Measurements from ENCODE around the gene THADA.

The THADA gene

DNA sequence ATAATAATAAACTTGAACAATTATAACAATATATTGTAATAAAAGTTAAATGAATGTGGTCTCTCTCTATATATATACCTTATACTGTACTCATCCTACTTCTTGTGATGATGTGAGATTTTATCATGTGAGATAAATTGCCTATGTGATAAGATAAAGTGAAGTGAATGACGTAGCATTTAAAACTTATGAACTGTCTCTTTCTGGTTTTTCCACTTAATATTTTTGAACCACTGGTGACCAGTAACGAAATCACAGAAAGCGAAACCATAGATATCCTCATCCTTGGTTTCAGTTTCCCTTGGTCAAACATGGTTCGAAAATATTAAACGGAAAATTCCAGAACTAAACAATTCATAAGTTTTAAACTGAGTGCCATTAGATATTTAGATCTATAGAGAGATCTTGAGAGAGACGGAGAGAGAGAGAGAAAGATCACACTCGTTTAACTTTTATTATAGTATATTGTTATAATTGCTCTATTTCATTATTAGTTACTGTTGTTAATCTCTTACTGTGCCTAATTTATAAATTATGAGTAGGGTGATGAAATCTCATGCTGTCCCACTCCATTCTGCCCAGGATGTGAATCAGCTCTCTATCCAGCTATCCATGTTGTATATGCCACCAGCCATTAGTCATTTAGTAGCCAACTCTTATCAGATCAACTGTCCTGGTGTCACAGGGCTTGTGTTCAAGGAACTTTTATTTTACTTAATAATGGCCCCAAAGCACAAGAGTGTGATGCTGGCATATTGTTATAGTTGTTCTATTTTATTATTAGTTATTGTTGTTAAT lies 156.8 kb downstream of the THADA start:
- no peak for DNase-seq

DNA sequence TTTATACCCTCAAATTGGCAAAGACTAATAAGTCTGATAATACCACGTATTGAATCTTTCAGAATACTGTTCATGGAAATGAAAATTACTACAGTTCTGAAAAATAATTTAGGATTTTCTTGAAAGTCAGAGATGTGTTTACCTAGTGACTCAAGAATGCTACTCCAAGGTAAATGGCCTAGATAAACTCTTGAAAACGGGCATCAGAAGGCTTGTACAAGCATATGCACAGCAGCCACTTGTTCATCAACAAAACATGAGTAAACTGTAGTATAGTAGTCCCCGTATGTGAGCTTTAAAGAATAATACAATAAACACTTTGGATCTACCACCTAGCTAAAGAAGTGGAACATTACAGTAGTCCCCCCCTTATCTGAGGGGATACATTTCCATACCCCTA lies 157.5 kb downstream of the THADA start:
- no peak for DNase-seq

DNA sequence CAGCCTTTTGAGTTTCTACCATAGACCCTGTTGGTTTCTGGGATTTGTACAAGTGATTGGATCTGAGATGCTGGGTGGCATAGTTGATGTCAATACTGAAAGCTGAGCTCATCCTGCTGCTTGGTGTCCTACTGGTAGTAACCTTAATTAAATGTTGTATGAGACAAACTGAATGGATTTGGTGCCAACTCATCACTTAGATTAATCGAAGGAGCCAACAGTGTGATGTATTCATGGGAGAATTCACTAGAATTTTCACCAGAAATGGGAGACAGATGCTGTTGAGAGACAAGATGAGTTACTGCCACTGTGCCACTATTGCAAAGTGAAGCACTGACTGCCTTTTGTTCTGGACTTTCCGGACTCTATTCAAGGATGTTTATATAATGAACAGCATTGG lies 158.5 kb downstream of the THADA start:
- DNase-seq = no peak

DNA sequence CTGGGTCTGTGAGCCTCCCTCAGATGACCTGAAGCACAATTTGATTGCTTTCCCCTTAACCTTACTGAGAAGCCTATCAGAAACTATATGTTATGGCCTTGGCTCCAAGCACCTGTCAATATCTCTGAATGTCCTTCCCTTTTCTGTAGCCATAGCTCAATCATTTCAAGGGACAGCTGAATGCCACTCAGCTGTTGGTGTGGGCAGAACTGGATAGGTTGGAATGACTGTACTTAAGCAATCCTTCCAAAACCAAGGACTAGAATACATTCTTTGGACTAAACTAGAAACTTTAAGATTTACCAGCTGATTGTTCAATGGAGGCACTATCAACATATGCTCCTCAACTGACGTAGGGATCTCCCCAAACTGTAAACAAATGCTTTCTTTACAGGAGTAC lies 159.4 kb downstream of the THADA start:
- DNase-seq = no peak

DNA sequence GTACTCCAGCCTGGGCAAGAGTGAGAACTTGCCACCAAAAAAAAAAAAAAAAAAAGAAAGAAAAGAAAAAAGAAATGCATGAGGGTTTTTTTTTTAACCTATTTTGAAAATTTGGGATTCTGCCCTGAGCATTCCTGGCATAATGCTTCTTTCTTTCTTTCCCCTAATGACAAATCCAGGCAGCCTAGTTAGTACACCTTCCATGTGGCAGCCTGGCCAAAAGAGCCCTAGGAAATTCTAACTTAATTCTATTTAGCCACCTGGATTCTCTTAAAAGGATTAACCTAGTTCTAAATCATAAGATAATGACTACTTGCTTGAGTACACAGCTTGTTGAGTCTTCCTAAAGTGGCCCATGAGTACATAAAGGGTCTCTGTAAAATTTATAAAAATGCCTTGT lies 160.1 kb downstream of the THADA start:
- DNase-seq = no peak

DNA sequence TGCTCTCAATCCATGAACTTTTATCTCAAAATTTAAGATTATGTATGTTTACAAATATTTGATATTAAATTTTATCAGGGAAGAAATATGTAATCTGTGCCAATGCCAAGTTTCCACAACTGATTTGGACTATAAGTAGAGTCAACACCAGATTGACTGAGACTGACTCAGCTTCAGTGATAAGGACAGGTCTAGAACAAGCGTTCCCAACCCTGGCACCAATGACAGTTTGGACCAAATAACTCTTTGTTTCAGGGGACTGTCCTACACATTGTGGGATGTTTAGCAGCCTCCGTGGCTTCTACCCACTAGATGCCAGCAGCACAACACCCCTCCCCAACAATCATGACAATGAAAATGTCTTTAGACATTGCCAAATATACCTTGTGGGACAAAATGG lies 165.3 kb downstream of the THADA start:
- no peak for DNase-seq

DNA sequence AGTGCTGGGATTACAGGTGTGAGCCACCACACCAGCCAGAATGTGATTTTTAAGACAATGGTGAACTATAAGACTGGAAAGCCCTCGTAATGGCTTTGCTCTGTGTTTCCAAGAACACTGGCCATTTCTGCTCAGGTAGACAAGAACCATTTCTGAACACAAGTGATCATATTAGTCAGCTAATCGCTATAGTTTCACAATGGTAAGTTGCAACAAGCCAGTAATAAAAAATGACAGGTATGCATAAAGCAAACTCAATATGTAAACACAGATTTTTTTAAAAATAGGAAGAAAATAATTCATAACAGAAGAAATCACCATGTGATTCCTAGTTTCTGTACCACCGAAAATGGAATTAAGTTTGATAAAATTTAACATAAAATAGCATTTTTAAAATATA lies 166.5 kb downstream of the THADA start:
- DNase-seq = no peak

DNA sequence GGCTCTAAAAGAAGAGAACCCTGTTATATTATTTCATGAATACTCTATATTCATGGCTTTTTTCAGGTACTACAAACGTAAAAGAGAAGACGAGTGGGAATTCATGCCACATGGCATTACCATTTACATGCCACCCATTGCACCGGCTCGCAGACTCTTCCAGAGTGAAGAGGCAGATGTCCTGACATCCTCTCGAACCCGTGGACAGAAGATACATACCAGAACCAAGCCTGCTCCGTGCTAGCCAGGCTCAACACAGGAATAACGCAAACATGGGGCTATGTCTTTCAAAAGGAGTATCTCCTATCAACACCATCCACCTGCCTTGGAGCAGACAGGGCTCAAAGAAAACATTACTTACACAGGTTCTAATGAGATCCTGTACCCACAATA lies 168.8 kb downstream of the THADA start:
- DNase-seq = no peak

DNA sequence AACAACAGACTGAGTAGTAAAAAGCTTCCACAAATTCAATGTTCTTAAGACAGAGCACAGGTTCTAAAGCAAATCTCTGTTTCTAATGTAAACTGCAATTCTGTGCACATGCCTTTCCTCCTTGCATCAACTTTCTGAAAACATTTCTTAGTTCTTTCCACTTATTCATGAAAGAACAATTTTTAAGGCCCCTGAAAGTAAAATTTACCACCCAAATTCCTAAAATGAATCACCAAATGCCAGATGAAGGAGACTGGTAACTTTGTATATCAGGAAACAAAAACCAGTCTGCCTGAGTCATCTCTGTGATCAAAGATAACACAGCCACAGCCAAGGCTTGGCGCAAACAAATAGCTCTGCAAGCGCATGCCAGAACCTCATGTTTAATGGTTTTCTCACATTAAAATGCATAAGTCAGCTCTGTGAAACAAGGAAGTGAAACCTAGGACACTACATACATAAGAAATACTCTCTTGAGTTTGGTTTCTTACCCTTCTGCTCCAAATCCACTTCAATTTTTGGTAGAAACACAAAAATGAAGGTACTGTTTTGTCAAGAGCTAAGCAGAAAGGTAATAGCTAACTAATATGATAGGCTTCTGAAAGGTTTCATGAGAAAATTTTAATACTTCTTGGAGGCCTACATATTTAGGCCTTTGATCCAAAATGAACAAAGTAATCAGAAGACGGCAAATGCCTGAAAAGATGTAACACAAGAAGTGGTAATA lies 169.4 kb downstream of the THADA start:
- DNase-seq = peak; percentile 65

DNA sequence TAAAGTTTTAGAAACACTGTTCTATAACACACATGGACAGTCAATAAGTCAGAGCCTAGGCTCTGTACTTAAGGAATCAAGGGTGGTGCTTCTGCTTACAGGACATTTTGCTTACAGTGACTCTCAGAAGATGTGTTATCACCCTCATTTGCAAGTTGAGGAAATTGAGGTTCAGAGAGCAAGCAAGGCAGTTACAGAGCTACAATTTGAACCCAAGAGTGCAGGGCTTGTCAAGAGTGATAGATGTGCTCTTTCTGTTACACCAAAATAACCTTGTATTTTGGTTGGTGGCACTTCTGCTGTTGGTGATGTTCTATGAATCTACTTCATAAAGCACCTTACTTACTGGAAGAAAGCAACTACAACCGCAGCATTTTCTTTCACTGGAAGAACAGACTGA lies 170.2 kb downstream of the THADA start:
- DNase-seq = no peak

DNA sequence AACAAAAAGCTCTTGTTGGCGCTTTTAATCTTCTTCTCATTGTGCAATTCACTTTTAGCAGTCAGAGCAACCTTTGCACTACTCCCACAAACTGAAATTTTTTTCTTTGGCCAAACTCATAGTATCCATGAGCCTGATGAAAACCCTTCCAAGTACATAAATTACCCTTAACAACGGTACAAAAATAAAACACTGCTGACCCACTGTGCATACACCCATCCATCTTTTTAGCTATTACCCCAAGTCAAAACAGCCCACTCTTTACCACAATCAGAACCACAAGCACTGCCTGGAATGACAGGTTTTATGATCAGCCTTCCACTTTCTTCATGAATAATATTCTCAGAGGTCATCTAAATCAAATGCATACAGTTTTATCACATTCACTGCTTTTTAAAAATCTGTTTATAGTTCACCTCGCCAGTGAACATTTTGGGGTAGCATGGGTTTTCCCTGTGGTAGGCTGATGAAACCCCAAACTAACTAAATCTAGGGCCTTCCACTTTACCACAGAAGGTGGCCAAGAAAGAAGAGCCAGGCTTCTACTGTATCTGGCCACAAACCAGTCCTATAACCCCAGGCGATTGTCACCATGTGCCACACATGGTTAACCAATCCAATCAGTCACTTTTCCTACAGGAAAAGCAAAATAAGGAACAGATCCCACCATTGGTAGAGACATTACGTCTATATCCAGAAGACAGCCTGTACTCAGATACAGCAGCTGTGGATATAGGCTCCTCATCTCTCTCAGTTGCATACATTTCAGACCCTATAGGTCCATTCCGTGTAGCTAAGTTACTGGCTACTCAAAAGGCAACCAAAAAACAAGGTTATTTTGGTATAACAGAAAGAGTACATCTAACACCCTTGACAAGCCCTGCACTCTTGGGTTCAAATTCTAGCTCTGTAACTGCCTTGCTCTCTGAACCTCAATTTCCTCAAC lies 171.3 kb downstream of the THADA start:
- no peak for DNase-seq

DNA sequence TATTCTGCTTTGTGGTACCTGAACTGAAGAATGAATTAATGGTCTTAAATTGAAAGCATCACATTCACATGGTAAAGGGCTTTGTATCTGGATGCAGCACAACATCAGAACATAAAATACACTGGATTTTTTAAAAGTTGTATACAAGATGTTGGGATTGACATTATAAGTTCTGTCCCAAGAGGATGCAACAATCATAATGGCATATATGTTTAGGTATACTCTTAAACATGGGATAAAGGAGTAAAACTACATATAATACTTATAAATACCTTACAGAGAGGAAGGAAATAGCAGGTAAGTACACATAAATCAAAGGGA lies 171.9 kb downstream of the THADA start:
- no peak for DNase-seq

DNA sequence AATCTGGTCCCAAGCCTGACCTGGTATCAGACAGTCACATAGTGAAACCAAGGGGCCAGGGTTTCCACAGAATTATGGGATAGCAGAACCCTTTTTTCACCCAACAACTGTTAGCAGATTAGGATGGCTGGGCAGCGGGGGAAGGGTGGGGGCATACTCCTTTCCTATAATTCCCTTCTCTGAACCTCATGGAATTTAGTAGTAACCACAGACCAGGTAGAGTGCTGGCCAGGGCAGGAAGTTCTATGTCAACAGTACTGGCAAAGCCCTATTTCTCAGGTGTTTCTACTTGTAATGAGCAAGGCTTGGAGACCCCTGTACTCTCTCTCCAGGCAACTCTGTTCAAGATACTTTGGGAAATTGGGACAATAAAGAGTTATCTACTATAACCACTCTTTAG lies 174.6 kb downstream of the THADA start:
- no peak for DNase-seq

DNA sequence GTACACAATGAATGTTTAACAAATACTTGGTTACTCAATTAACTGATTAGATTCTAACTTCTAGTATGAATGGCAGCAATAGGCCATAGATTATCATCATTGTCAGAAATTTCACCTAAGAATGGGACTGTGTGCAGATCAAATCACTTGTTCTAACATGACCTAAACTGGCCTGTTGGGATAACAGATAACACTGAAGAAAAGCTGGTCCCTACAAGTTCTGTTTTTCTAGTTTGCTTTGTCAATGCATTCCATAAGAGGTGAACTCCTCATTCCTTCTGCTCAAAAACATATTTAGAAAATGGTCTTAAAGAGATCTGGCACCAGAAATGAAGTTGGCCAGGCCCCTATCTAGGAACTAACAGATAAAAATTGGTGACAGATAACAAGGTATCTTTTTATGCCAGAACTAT lies 175.4 kb downstream of the THADA start:
- DNase-seq = no peak

DNA sequence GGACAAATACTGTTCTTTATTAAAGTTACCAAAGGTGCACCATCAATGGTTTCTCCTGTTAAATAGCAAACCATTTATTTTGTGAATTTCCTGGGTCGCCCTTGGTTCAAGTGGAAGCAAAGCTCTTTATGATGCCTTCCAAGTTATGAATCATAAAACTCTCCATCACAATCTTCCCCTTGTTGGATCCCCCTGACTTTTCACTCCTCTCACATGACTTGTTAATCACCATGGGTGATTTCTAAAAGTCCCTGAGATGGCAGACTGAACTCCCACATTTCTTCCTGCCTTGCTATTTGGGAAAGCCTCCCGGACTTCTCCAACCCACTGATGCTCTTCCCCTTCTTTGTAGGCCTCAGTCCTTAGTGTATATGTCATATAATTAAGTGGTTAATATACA lies 176.0 kb downstream of the THADA start:
- no peak for DNase-seq

DNA sequence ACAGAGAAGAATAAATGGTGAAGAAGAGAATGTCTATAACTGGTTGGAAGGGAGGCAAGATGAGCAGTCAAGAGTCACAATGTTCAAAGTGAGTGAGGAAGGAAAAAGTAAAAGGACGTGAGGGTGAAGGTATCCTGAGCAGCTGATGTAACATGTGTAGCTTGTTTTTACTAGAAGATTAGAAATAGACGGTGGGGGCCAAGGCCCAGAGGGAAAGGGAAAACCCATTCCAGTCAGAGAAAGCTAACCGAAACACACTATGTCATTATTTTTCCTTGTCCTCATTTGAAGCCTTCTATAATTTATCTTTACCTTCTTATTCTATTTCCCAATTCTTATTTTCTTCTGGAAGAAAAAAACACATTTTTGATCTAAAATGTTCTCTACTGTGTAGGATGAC lies 176.6 kb downstream of the THADA start:
- DNase-seq = no peak

DNA sequence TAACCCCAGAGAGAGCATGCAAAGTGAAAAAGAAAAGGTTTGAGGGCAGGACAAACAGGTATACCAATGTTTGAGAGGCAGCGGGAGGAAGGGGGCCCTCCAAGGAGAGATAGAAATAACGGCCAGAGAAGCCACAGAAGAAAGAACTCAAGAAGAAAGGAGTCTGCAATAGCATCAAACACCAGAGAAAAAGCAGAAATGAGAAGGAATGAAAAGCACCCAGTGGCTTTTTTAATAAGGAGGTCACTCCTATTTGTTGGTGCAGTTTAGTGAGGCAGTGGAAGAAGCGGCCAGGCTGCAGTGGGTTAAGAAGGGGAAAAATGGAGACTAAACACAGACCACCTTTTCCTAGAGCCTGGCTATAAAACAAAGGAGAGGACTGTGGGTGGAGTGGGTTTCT lies 177.2 kb downstream of the THADA start:
- DNase-seq = no peak

DNA sequence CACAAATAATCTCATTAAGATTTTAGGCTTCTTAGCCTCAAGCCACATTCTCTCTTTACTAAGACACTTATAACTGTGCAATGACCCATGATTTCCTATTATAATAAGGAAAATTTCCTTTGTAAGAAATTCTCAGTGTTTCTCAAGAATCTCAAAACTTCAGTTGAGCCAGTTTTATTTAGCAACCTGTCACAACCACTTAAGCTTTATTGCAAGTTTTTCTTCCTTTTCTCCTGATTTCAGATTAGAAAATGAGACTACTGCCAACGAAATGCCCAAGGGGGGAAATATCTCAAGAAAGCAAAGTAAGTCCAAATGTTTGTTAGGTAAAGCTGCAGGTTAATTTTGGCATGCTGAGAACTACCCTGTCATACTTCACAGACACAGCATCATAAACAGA lies 178.5 kb downstream of the THADA start:
- DNase-seq = no peak

DNA sequence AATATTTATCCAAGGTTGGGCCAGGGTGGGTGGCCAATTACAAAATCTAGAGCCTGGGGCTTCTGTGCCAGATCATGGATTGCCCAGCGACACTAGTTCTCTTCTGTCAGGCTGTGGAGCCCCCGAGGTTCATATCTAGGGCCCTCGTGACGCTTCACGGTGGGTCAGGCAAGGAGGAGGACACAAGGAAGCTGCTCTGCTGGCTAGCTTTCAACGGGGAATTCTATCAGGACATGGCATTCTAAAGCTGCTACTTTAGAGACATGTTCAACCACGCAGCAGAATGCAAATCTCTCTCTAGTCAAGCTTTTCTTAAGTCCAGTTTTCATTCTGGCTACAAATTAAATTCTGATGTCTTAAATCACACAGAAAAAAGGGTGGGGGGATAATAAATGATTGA lies 180.2 kb downstream of the THADA start:
- DNase-seq = no peak

DNA sequence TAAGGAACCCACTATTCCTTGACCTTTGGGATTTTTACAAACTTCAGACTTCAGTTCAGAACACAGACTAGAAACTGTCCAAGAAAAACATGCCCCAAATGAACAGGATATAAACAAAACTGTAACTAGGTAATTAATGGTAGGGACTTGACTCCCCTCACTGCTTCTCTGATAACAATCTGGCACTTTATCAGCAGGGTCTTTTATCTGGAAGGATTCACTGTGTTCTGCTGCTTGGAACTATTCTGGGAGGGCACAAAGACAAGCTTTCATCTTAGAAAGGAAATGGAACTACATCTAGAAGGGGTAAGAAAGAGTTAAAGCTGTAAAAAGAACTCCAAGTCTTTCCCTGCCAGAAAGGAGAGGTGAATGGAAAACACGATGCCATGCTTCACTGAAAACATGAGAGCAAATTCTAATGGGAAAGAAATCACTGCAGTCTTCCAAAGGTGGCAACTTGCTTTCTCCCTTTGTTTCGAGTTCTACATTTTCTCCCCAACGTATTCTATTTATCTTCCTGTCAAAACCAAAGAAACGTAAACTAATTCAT lies 181.2 kb downstream of the THADA start:
- no peak for DNase-seq

DNA sequence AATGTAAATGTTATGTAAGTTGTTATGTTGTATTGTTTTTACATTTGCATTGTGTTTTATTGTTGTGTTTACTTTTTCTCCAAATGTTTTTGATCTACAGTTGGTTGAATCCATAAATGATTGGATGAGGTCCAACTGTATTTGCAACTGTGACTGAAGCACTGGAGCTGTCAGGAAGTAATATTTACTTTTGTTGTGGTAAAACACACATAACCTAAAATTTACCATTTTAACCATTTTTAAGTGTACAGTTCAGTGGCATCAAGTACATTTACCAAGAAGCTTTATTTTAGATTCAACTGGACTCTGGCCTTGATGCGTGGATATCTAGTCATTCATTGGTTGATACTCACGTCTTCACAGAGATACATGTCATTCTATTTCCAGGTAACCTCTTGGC lies 181.8 kb downstream of the THADA start:
- no peak for DNase-seq

DNA sequence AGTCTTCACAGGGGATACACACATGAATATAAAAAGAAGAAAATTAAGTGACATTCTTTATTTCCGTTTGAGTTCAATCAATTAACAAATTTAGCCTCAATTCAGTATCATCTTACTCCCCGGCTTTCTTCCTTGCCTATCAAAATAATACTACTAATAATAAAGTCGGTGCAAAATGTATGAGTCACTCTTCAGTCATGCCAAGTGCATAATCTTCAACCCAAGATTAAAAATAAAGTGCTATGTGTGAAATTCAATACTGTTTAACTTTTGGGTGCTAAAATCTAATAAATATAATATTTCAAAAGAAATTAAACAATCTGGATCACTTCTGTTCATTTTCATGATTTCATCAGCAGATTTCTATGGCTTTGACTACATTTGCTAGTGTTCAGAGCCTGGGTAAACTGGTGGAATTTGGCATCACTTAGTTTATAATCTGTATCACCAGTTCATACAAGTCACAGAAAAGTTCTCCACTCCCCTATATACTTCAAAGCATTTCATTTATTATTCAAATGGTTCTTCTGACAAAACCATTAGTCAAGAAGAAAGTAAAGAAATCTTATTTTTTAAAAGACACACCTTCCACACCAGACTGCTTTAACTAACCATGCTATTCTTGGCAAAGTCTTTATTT lies 183.6 kb downstream of the THADA start:
- DNase-seq = no peak

DNA sequence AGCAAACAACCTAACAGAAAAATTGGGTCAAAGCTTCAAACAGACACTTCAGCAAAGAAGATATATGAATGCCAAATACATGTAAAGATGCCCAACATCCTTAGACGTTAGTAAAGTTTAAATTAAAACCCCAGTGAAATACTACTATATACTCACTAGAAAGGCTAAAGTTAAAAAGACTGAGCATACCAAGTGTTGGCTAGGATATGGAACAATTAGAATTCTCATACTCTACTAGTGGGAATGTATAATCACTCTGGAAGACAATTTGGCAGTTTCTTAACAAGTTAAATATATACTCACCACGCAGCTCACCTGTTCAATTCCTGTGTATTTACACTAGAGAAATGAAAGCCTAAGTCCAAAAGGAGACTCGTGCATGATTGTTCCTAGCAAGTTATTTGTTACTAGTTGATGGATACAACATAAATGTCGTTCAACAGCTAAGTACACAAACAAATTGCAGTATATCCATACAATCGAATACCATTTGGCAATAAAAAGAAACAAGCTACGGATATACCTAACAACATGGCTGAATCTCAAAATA lies 185.7 kb downstream of the THADA start:
- DNase-seq = no peak

All from CD4-positive, alpha-beta T cell treated with Interleukin-4 for 1 hour (primary cell).